ENCODE data around the gene DOCK10. TPM values are rescaled to one million over a fixed set of nuclear protein-coding genes. Genes with fewer than 3 reads are reported as not detected.
"Not testable (repeated sequence)": the region's sequence is repeated elsewhere in the genome, so short reads cannot be mapped to it uniquely, and the experiment has no call there.

The DOCK10 gene
- total RNA-seq, 1 experiment from 2014 or later = 2.9 TPM

DNA sequence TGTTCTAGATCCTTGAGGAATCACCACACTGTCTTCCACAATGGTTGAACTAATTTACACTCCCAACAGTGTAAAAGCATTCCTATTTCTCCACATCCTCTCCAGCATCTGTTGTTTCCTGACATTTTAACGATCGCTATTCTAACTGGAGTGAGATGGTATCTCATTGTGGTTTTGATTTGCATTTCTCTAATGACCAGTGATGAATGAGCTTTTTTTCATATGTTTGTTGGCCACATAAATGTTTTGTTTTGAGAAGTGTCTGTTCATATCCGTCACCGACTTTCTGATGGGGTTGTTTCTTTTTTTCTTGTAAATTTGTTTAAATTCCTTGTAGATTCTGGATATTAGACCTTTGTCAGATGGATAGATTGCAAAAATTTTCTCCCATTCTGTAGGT is 5.2 kb upstream of the DOCK10 start:
- ATAC-seq; H3K27ac Mint-ChIP-seq; H3K36me3 Mint-ChIP-seq; CTCF ChIA-PET; H3K4me3 Mint-ChIP-seq; H3K4me1 Mint-ChIP-seq; POLR2A ChIA-PET; DNase-seq (ENCODE audit: low spot score); H3K9me3 Mint-ChIP-seq: not testable (repeated sequence)
- peak; percentile 46; the same call in 1 of the 2 replicates for TF ChIP-seq ZNF317 (CRISPR knock-in tag; IDR thresholded peaks at IDR 0.05; ENCODE audit: borderline replicate concordance, low read depth)
- peaks cover 32% of the 10 kb centered on the region for H3K27me3 Mint-ChIP-seq (ENCODE audit: low read depth)

DNA sequence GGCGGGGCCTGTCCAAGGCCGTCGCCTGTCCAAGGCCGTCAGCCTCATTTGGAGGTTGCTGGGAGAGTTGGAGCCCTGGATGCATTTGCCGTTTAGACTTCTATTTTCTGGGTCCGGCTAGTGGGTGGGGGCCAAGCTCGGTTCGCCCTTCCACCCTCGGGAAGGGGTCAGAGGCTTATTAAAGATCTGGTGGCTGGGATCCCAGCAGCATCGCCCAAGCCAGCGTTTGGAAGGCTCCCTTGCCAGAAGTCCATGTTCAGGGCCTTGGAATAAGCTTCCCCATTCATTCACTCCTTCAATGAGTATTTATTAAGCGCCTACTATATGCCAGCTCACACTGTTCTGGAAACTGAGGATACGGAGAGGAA is 516 bp upstream of the DOCK10 start:
- Mint-ChIP-seq H3K4me3 (peak overlapping the region; percentile 69), H3K4me1 (peaks cover 41% of the 10 kb centered on the region), H3K27ac (no peak overlapping the region), H3K9me3 (no peaks in the 10 kb centered on the region), H3K36me3 (no peaks in the 10 kb centered on the region), H3K27me3 (ENCODE audit: low read depth) (peaks cover 64% of the 10 kb centered on the region)
- DNase-seq (ENCODE audit: low spot score) = peak; percentile 10
- CTCF ChIA-PET = interaction anchor here (0.6 kb wide), 1 partner anchor 15 kb away, joined by 3 read pairs; no protein-coding TSS in a partner anchor
- peak; percentile 14 for ATAC-seq
- POLR2A ChIA-PET = no interaction called here
- no peak for TF ChIP-seq TEAD1 (CRISPR knock-in tag; IDR thresholded peaks at IDR 0.05)
- no peak for TF ChIP-seq SOX15 (CRISPR knock-in tag; IDR thresholded peaks at IDR 0.05)
- TF ChIP-seq, protein P1, sequence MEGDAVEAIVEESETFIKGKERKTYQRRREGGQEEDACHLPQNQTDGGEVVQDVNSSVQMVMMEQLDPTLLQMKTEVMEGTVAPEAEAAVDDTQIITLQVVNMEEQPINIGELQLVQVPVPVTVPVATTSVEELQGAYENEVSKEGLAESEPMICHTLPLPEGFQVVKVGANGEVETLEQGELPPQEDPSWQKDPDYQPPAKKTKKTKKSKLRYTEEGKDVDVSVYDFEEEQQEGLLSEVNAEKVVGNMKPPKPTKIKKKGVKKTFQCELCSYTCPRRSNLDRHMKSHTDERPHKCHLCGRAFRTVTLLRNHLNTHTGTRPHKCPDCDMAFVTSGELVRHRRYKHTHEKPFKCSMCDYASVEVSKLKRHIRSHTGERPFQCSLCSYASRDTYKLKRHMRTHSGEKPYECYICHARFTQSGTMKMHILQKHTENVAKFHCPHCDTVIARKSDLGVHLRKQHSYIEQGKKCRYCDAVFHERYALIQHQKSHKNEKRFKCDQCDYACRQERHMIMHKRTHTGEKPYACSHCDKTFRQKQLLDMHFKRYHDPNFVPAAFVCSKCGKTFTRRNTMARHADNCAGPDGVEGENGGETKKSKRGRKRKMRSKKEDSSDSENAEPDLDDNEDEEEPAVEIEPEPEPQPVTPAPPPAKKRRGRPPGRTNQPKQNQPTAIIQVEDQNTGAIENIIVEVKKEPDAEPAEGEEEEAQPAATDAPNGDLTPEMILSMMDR (IDR thresholded peaks at IDR 0.05) = no peak
- TF ChIP-seq, protein P2, sequence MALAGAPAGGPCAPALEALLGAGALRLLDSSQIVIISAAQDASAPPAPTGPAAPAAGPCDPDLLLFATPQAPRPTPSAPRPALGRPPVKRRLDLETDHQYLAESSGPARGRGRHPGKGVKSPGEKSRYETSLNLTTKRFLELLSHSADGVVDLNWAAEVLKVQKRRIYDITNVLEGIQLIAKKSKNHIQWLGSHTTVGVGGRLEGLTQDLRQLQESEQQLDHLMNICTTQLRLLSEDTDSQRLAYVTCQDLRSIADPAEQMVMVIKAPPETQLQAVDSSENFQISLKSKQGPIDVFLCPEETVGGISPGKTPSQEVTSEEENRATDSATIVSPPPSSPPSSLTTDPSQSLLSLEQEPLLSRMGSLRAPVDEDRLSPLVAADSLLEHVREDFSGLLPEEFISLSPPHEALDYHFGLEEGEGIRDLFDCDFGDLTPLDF (CRISPR knock-in tag; IDR thresholded peaks at IDR 0.05) = no peak
- TF ChIP-seq, protein P3, sequence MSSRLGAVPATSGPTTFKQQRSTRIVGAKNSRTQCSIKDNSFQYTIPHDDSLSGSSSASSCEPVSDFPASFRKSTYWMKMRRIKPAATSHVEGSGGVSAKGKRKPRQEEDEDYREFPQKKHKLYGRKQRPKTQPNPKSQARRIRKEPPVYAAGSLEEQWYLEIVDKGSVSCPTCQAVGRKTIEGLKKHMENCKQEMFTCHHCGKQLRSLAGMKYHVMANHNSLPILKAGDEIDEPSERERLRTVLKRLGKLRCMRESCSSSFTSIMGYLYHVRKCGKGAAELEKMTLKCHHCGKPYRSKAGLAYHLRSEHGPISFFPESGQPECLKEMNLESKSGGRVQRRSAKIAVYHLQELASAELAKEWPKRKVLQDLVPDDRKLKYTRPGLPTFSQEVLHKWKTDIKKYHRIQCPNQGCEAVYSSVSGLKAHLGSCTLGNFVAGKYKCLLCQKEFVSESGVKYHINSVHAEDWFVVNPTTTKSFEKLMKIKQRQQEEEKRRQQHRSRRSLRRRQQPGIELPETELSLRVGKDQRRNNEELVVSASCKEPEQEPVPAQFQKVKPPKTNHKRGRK (CRISPR knock-in tag; IDR thresholded peaks at IDR 0.05; ENCODE audit: borderline replicate concordance) = no peak
- TF ChIP-seq JUN (CRISPR knock-in tag; IDR thresholded peaks at IDR 0.05) = no peak
- no peak for TF ChIP-seq ZNF423 (CRISPR knock-in tag; IDR thresholded peaks at IDR 0.05)
- TF ChIP-seq ELF4 (CRISPR knock-in tag; IDR thresholded peaks at IDR 0.05; ENCODE audit: low read depth) = no peak
- no peak for TF ChIP-seq SMAD3 (CRISPR knock-in tag; IDR thresholded peaks at IDR 0.05; ENCODE audit: borderline replicate concordance)

DNA sequence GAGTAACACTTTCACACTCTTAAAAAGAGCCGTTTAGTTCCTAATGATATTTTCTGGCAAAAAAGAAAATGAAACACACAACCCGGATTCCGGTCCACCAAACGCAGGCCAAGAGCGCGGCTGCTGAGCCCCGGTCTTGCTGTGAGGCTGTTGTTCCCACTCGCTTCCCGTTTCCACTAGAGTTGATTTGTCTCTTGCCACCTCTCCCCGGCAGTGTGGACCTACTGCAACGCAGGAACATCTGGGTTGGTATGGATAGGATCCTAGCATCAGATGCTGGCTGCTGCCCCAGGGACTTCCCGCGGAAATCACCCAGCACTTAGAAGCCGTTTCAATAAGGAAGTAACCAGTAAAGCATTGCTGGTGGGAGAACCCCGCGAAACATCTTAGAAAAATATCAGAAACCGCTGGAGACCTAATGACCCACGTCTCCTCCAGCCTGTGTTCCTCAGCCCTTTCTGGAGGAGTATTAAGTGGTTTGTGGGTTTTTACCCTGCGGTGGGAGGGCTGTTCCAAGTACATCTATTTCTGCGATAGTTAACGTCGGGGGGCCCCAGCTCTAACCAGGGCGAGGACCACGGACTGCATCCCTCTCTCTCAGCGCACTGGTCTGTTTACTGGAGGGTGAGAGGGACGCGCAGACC is 939 bp downstream of the DOCK10 start:
- no peaks in the 10 kb centered on the region for H3K36me3 Mint-ChIP-seq
- peaks cover 64% of the 10 kb centered on the region for H3K27me3 Mint-ChIP-seq (ENCODE audit: low read depth)
- no peak for TF ChIP-seq GTF2I (CRISPR knock-in tag; conservative IDR thresholded peaks at IDR 0.05)
- TF ChIP-seq SP1 (CRISPR knock-in tag; conservative IDR thresholded peaks at IDR 0.05) = no peak
- TF ChIP-seq, protein P4, sequence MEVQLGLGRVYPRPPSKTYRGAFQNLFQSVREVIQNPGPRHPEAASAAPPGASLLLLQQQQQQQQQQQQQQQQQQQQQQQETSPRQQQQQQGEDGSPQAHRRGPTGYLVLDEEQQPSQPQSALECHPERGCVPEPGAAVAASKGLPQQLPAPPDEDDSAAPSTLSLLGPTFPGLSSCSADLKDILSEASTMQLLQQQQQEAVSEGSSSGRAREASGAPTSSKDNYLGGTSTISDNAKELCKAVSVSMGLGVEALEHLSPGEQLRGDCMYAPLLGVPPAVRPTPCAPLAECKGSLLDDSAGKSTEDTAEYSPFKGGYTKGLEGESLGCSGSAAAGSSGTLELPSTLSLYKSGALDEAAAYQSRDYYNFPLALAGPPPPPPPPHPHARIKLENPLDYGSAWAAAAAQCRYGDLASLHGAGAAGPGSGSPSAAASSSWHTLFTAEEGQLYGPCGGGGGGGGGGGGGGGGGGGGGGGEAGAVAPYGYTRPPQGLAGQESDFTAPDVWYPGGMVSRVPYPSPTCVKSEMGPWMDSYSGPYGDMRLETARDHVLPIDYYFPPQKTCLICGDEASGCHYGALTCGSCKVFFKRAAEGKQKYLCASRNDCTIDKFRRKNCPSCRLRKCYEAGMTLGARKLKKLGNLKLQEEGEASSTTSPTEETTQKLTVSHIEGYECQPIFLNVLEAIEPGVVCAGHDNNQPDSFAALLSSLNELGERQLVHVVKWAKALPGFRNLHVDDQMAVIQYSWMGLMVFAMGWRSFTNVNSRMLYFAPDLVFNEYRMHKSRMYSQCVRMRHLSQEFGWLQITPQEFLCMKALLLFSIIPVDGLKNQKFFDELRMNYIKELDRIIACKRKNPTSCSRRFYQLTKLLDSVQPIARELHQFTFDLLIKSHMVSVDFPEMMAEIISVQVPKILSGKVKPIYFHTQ (CRISPR knock-in tag; IDR thresholded peaks at IDR 0.05) = no peak
- no peak for TF ChIP-seq ZNF396 (CRISPR knock-in tag; IDR thresholded peaks at IDR 0.05; ENCODE audit: borderline replicate concordance)
- no peak for TF ChIP-seq ZBTB21 (CRISPR knock-in tag; IDR thresholded peaks at IDR 0.05; ENCODE audit: borderline replicate concordance)
- TF ChIP-seq, protein P5, sequence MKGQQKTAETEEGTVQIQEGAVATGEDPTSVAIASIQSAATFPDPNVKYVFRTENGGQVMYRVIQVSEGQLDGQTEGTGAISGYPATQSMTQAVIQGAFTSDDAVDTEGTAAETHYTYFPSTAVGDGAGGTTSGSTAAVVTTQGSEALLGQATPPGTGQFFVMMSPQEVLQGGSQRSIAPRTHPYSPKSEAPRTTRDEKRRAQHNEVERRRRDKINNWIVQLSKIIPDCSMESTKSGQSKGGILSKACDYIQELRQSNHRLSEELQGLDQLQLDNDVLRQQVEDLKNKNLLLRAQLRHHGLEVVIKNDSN (CRISPR knock-in tag; IDR thresholded peaks at IDR 0.05) = no peak
- H3K27ac Mint-ChIP-seq = no peak overlapping the region
- H3K4me1 Mint-ChIP-seq = peaks cover 38% of the 10 kb centered on the region
- POLR2A ChIA-PET = no interaction called here
- DNase-seq (ENCODE audit: low spot score) (peak; percentile 18), ATAC-seq (peak; percentile 65)
- no peaks in the 10 kb centered on the region for H3K9me3 Mint-ChIP-seq
- CTCF ChIA-PET = no interaction called here
- H3K4me3 Mint-ChIP-seq = peak overlapping the region; percentile 67
